Endodermal cell (in vitro differentiated cells): ENCODE measurements around the gene DSCAML1. TPM values are rescaled to one million over a fixed set of nuclear protein-coding genes. Genes with fewer than 3 reads are reported as not detected.
A peak's percentile ranks its signal among the peaks of the same experiment; 100 is the strongest.

Source experiments
- DNase-seq: peaks from one replicate; pipeline ENCODE4 v3.0.0-alpha.2; 2017
- H3K27ac ChIP-seq: 2 replicates; pipeline ENCODE4 v1.5.1; 2013; ENCODE audit warnings: mild to moderate bottlenecking, low read depth, low read length, moderate library complexity
- H3K27me3 ChIP-seq: 2 replicates; pipeline ENCODE4 v1.6.1; 2013; ENCODE audit warnings: mild to moderate bottlenecking, low read length, moderate library complexity; ENCODE audit not compliant: insufficient read depth, control insufficient read depth, poor library complexity, severe bottlenecking
- H3K36me3 ChIP-seq: 2 replicates; pipeline ENCODE4 v1.7.0; 2013; ENCODE audit warnings: mild to moderate bottlenecking, low read length, moderate library complexity; ENCODE audit not compliant: control insufficient read depth, insufficient read depth
- H3K4me1 ChIP-seq: one replicate; pipeline ENCODE4 v1.7.0; 2013; ENCODE audit warnings: low read length; ENCODE audit not compliant: control insufficient read depth, insufficient read depth
- H3K4me3 ChIP-seq: 2 replicates; pipeline ENCODE4 v1.5.1; 2013; ENCODE audit warnings: mild to moderate bottlenecking, low read length, moderate library complexity
- H3K9ac ChIP-seq: 2 replicates; pipeline ENCODE4 v1.6.1; 2013; ENCODE audit warnings: mild to moderate bottlenecking, low read length, moderate library complexity; ENCODE audit not compliant: poor library complexity, severe bottlenecking; ENCODE audit errors: extremely low read depth
- H3K9me3 ChIP-seq: 2 replicates; pipeline ENCODE4 v1.6.1; 2013; ENCODE audit warnings: mild to moderate bottlenecking, low read length, moderate library complexity; ENCODE audit not compliant: control insufficient read depth
- H3K27ac Mint-ChIP-seq: 2 replicates; pipeline ENCODE4 v1.8.0; 2020; ENCODE audit warnings: mixed read lengths
- H3K27me3 Mint-ChIP-seq: 2 replicates; pipeline ENCODE4 v1.8.0; 2021; ENCODE audit warnings: mild to moderate bottlenecking, mixed read lengths; ENCODE audit not compliant: insufficient read depth
- H3K36me3 Mint-ChIP-seq: 2 replicates; pipeline ENCODE4 v1.8.0; 2020; ENCODE audit warnings: low read depth, mixed read lengths
- H3K4me1 Mint-ChIP-seq: 2 replicates; pipeline ENCODE4 v1.8.0; 2020; ENCODE audit warnings: mixed read lengths
- H3K4me3 Mint-ChIP-seq: 2 replicates; pipeline ENCODE4 v1.8.0; 2020; ENCODE audit warnings: mild to moderate bottlenecking, moderate library complexity, mixed read lengths
- H3K9me3 Mint-ChIP-seq: 2 replicates; pipeline ENCODE4 v1.8.0; 2020; ENCODE audit warnings: mild to moderate bottlenecking, mixed read lengths
- WGBS, 2 experiments: methylation state at CpG; one replicate each; pipeline versions ENCODE4 v1.1.5 to v1.1.7; 2013; ENCODE audit warnings: missing lambda C conversion rate in 2 of 2, mixed read lengths in 1 of 2; ENCODE audit not compliant: insufficient coverage in 1 of 2, insufficient read length in 1 of 2; 5-methylcytosine and 5-hydroxymethylcytosine counted together
- total RNA-seq, 2 donors: library from RNA; stranded (reverse); fragmentation: NEBNext Ultra II Directional in 1 of 2; extraction: Animal tissue kit (Norgen Biotek cat#: 25700) in 1 of 2; gene quantifications; 2 replicates in 1 of 2; 3 replicates in 1 of 2; pipeline ENCODE4 v1.2.1, GENCODE V29; 2021
- TF ChIP-seq, protein P1 (sequence below): fragments of 200-600 bp; sonication (generic); conservative IDR thresholded peaks from 2 replicates; pipeline ENCODE4 v1.5.0; 2021; ENCODE audit warnings: antibody characterized with exemption, mild to moderate bottlenecking

Gene DSCAML1
- total RNA-seq, 2 donors from 2014 or later, result 5.6 to 10.9 TPM

DNA sequence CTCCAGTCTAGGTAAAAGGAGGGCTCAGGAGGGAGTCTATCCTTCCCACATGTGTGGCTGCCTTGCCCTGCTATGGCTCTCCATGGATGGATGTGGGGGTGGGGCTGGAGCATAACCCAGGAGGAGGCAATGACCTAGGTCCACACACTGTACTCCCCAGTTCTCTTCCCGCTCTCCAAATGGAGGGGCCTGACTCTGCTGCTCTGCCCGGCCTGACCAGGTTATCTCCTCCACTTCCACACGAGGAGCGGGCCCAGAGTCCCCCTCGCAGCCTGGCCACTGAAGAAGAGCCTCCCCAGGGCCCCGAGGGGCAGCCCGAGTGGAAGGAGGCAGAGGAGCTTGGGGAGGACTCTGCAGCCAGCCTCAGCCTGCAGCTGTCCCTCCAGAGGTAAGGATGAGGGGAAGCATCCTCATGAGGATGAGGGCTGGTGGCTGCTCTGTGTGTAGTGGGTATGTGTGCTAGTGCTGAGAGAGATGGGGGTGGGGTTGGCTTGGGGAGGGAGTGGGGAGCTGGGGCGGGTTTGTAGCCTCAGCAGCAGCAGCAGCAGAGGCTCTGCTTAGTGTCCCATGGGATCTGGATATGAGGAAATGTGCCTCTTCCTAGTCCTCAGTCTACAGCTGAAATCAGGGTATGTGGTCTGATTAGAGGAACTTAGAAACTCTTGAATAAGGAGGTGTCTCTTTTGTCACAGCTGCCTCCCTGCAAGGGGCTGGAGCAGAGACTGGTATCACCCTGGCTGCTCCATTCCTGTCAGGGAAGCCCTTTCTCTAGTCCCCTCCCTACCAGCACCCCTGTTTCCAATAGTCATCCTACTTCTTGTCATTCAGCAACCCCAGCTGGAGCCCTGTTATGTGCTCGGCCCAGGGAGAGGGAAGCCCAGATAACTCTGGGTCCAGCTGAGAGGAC is 415.3 kb downstream of the DSCAML1 start:
- Mint-ChIP-seq H3K36me3 (peaks cover 36% of the 10 kb centered on the region), H3K27ac (no peak overlapping the region), H3K4me3 (no peak overlapping the region), H3K9me3 (no peaks in the 10 kb centered on the region), H3K4me1 (no peaks in the 10 kb centered on the region), H3K27me3 (no peaks in the 10 kb centered on the region)
- H3K27ac ChIP-seq, result no peak overlapping the region
- no peaks in the 10 kb centered on the region for H3K27me3 ChIP-seq
- H3K9ac ChIP-seq, result no peak overlapping the region
- 83 to 94% methylated on average over 3 to 9 of the region's 9 CpGs for WGBS, 2 experiments
- DNase-seq, result no peak
- TF ChIP-seq, protein P1, sequence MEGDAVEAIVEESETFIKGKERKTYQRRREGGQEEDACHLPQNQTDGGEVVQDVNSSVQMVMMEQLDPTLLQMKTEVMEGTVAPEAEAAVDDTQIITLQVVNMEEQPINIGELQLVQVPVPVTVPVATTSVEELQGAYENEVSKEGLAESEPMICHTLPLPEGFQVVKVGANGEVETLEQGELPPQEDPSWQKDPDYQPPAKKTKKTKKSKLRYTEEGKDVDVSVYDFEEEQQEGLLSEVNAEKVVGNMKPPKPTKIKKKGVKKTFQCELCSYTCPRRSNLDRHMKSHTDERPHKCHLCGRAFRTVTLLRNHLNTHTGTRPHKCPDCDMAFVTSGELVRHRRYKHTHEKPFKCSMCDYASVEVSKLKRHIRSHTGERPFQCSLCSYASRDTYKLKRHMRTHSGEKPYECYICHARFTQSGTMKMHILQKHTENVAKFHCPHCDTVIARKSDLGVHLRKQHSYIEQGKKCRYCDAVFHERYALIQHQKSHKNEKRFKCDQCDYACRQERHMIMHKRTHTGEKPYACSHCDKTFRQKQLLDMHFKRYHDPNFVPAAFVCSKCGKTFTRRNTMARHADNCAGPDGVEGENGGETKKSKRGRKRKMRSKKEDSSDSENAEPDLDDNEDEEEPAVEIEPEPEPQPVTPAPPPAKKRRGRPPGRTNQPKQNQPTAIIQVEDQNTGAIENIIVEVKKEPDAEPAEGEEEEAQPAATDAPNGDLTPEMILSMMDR, result no peak
- H3K4me3 ChIP-seq, result no peak overlapping the region
- no peaks in the 10 kb centered on the region for H3K4me1 ChIP-seq
- no peaks in the 10 kb centered on the region for H3K9me3 ChIP-seq
- peaks cover 39% of the 10 kb centered on the region for H3K36me3 ChIP-seq

DNA sequence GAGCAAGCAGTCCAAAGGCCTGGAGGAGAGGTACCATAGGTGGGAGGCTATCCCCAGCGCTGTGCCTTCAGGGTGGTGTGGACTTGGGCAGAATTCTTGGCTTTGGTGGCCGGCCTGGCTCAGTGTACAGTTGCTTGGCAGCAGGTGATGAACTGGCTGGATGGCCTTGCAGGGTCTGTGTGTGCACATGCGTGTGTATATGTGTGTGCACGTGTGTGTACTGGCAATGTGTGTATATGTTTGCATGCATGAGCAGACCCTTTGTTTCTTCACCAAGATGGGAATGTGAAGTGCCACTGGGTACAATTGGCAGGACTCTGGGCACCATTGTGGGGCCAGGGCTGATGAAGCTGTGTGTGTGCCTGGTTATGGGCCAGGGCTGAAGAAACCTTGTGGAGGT is 416.3 kb downstream of the DSCAML1 start:
- peaks cover 38% of the 10 kb centered on the region for H3K36me3 Mint-ChIP-seq

DNA sequence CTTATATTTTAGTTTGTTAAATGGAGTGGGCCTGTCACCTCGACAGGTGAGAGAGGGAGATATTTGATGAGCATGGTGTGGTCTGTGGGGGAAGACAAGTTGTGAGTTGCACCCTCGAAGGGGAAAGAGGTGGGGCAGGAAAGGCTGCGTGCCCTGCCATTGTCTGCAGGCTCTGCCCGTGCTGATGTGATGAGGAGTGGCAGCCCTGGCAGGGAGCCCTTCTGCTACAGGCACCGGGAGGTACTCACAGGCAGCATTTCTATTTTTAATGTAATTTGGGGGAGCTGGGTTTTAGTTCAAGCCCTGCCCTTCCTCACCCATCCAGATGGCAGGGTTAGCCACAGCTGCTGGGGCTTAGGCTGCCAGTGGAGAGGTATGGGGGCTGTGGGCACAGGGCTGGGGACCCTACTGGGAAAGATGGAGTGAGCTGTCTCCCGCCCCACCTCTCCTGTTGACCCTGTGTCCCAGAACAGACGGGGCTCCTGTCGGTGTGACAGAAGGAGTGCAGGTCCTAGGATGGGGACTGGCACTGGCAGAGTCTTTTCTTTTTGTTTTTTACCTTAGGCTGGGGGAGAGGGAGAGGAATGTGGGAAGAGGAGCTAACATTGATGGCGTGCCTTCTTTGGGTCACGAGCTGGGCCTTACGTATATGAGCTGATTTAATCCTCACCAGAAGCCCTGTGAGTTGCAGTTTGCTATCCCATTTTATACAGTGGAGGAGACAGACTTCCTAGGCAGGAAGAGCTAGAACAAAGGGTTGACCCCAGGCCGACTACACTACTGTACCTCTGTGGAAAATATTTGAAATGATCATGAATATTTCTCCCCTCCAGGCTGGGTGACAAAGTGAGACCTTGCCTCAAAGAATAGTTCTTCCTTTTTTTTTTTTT is 417.8 kb downstream of the DSCAML1 start:
- peak overlapping the region; percentile 13 for H3K27ac Mint-ChIP-seq
- H3K4me3 ChIP-seq, result no peak overlapping the region
- no peaks in the 10 kb centered on the region for H3K9me3 Mint-ChIP-seq
- no peaks in the 10 kb centered on the region for H3K27me3 ChIP-seq
- no peak overlapping the region for H3K9ac ChIP-seq
- no peaks in the 10 kb centered on the region for H3K4me1 Mint-ChIP-seq
- H3K36me3 Mint-ChIP-seq, result peaks cover 35% of the 10 kb centered on the region
- peaks cover 46% of the 10 kb centered on the region for H3K36me3 ChIP-seq
- DNase-seq, result no peak
- H3K27me3 Mint-ChIP-seq, result no peaks in the 10 kb centered on the region
- no peak overlapping the region for H3K27ac ChIP-seq
- H3K9me3 ChIP-seq, result no peaks in the 10 kb centered on the region
- TF ChIP-seq, protein P1, result no peak
- WGBS, 2 experiments, result 88 to 95% methylated on average over 7 to 12 of the region's 12 CpGs
- H3K4me1 ChIP-seq, result no peaks in the 10 kb centered on the region
- no peak overlapping the region for H3K4me3 Mint-ChIP-seq

More for the DNA sequence above, 416.3 kb downstream of the DSCAML1 start:
- H3K4me3 ChIP-seq, result no peak overlapping the region
- no peaks in the 10 kb centered on the region for H3K4me1 Mint-ChIP-seq
- no peaks in the 10 kb centered on the region for H3K4me1 ChIP-seq
- no peak overlapping the region for H3K9ac ChIP-seq
- no peak overlapping the region for H3K4me3 Mint-ChIP-seq
- H3K9me3 Mint-ChIP-seq, result no peaks in the 10 kb centered on the region
- no peaks in the 10 kb centered on the region for H3K27me3 Mint-ChIP-seq
- no peaks in the 10 kb centered on the region for H3K27me3 ChIP-seq
- H3K27ac ChIP-seq, result no peak overlapping the region
- WGBS, 2 experiments, result 92% methylated on average over 2 to 4 of the region's 4 CpGs
- TF ChIP-seq, protein P1, result no peak
- DNase-seq, result no peak
- H3K36me3 ChIP-seq, result peaks cover 44% of the 10 kb centered on the region
- no peaks in the 10 kb centered on the region for H3K9me3 ChIP-seq
- no peak overlapping the region for H3K27ac Mint-ChIP-seq

Other genes starting within 250 kb of the DSCAML1 start
- 1 to 10 TPM; 3.0 TPM for gene FXYD2, start 27.5 kb upstream of the DSCAML1 start, total RNA-seq
- 10 to 100 TPM; 54.1 to 61.8 TPM for gene FXYD6, start 79.4 kb upstream of the DSCAML1 start, total RNA-seq
- gene TMPRSS13, start 132.2 kb upstream of the DSCAML1 start, total RNA-seq, result 1 to 10 TPM; 2.5 to 6.4 TPM
- under 1 TPM; 0.46 to 0.51 TPM for gene IL10RA, start 189.2 kb upstream of the DSCAML1 start, total RNA-seq